ENCODE results near the gene CASP2. TPM values are rescaled to one million over a fixed set of nuclear protein-coding genes. Genes with fewer than 3 reads are reported as not detected.

The CASP2 gene
- total RNA-seq, 1 experiment from 2014 or later = 64.1 TPM

GRCh38 chr7:143280160-143280559 is 8.0 kb upstream of the CASP2 start (continued):
- TF ChIP-seq JUND (IDR thresholded peaks at IDR 0.05) = no peak

DNA sequence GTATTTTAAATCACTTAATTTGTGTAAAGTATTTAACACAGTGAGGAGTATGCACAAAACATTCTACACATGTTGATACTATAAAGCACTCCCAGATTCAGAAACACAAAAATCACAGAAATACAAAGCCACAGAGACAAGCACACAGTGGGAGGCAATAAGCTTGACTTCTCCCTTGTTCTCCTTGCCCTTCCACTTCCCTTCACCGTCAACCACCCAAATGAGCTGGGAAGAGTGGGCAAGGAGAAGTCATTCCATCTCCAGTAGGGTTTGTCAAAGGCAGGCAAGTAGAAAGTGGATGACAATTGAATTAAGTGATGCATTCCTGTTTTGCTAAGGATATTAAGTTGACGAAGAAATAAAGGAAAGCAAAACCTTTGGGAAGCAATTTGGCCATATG is 7.6 kb upstream of the CASP2 start:
- ATAC-seq (no peak), DNase-seq (ENCODE audit: low read depth, low spot score) (no peak)
- no peak for TF ChIP-seq ZNF274 (IDR thresholded peaks at IDR 0.05; ENCODE audit: low read depth, low read length)
- TF ChIP-seq CEBPB (IDR thresholded peaks at IDR 0.05; ENCODE audit: low read depth) = no peak
- TF ChIP-seq CBX3 (IDR thresholded peaks at IDR 0.05; ENCODE audit: low read depth) = no peak
- no peak for TF ChIP-seq EZH2phosphoT487 (IDR thresholded peaks at IDR 0.05; ENCODE audit: borderline replicate concordance)
- TF ChIP-seq POLR2A (IDR thresholded peaks at IDR 0.05; ENCODE audit: borderline replicate concordance, extremely low read depth, insufficient read depth, insufficient read length) = no peak
- TF ChIP-seq ZFX (IDR thresholded peaks at IDR 0.05) = no peak
- TF ChIP-seq SRF (IDR thresholded peaks at IDR 0.05; ENCODE audit: low read depth) = no peak
- TF ChIP-seq YY1 (IDR thresholded peaks at IDR 0.05; ENCODE audit: extremely low read depth, insufficient replicate concordance, low read depth, low read length) = no peak
- no peak for TF ChIP-seq ELF1 (IDR thresholded peaks at IDR 0.05; ENCODE audit: borderline replicate concordance, low read depth)
- no peak for TF ChIP-seq JUND (IDR thresholded peaks at IDR 0.05)
- TF ChIP-seq EZH2 (IDR thresholded peaks at IDR 0.05) = no peak
- TF ChIP-seq, protein P1, sequence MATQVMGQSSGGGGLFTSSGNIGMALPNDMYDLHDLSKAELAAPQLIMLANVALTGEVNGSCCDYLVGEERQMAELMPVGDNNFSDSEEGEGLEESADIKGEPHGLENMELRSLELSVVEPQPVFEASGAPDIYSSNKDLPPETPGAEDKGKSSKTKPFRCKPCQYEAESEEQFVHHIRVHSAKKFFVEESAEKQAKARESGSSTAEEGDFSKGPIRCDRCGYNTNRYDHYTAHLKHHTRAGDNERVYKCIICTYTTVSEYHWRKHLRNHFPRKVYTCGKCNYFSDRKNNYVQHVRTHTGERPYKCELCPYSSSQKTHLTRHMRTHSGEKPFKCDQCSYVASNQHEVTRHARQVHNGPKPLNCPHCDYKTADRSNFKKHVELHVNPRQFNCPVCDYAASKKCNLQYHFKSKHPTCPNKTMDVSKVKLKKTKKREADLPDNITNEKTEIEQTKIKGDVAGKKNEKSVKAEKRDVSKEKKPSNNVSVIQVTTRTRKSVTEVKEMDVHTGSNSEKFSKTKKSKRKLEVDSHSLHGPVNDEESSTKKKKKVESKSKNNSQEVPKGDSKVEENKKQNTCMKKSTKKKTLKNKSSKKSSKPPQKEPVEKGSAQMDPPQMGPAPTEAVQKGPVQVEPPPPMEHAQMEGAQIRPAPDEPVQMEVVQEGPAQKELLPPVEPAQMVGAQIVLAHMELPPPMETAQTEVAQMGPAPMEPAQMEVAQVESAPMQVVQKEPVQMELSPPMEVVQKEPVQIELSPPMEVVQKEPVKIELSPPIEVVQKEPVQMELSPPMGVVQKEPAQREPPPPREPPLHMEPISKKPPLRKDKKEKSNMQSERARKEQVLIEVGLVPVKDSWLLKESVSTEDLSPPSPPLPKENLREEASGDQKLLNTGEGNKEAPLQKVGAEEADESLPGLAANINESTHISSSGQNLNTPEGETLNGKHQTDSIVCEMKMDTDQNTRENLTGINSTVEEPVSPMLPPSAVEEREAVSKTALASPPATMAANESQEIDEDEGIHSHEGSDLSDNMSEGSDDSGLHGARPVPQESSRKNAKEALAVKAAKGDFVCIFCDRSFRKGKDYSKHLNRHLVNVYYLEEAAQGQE (IDR thresholded peaks at IDR 0.05; ENCODE audit: low read depth) = no peak
- intact Hi-C loops (cut with micrococcal nuclease) = no loop called here
- no peaks in the 10 kb centered on the region for H3K27me3 ChIP-seq (ENCODE audit: insufficient read depth, low read length)
- H3K9me2 ChIP-seq (ENCODE audit: insufficient read depth) = no peaks in the 10 kb centered on the region
- no peaks in the 10 kb centered on the region for H3K36me3 ChIP-seq (ENCODE audit: control insufficient read depth in 1 of 2, insufficient read depth in 2 of 2, low read length in 2 of 2)
- ChIA-PET CTCF (interaction anchor here (1.3 kb wide), 1 partner anchor 65 kb away, joined by 4 read pairs; no protein-coding TSS in a partner anchor), RAD21 (ENCODE audit: low non-redundant PET in 1 of 2, low total read pairs in 2 of 2, uncharacterized antibody in 2 of 2, unreplicated experiment in 2 of 2) (no interaction called here), POLR2A (interaction anchor here (1.8 kb wide), 1 partner anchor 17 kb away, joined by 4 read pairs; the partner anchor contains the start of gene GSTK1)
- H3K9ac ChIP-seq (ENCODE audit: low read length) = no peak overlapping the region
- BruUV-seq (replicated peaks) = no TSS peak
- no peaks in the 10 kb centered on the region for H3K79me2 ChIP-seq (ENCODE audit: insufficient read depth, low read length)
- H3K4me3 ChIP-seq (replicated peaks in 1 of 2; ENCODE audit: low read depth in 1 of 2, low read length in 2 of 2) = no peak overlapping the region
- H3K4me2 ChIP-seq (ENCODE audit: low read length) = no peak overlapping the region
- no peak overlapping the region for H2AFZ ChIP-seq (ENCODE audit: low read depth, low read length, poor library complexity, severe bottlenecking)
- H3K9me3 ChIP-seq (ENCODE audit: control insufficient read depth in 1 of 2, insufficient read depth in 1 of 2, low read depth in 1 of 2, low read length in 2 of 2) = no peaks in the 10 kb centered on the region
- no peak overlapping the region for H3K27ac ChIP-seq (ENCODE audit: low read depth, low read length)
- peaks cover 17 to 39% of the 10 kb centered on the region in 2 experiments for H3K4me1 ChIP-seq (ENCODE audit: control insufficient read depth in 1 of 2, insufficient read depth in 2 of 2, low read length in 2 of 2)
- H4K20me1 ChIP-seq (ENCODE audit: insufficient read depth) = no peaks in the 10 kb centered on the region

Data from HCT116 (cell line).